ENCODE data around the gene SLC35D2.

GRCh38 chr9:96367943-96368342 lies 15.6 kb downstream of the SLC35D2 start:
- TF ChIP-seq CTCF (IDR thresholded peaks at IDR 0.05) (no peak), POLR2A (IDR thresholded peaks at IDR 0.05) (no peak), POLR2AphosphoS5 (IDR thresholded peaks at IDR 0.05) (no peak), EP300 (IDR thresholded peaks at IDR 0.05) (no peak)
